ENCODE measurements around the gene JKAMP.
A peak's percentile ranks its signal among the peaks of the same experiment; 100 is the strongest.
"Not testable (repeated sequence)": the region's sequence is repeated elsewhere in the genome, so short reads cannot be mapped to it uniquely, and the experiment has no call there.

The JKAMP gene

GRCh38 chr14:59483819-59484638 is at the start of gene JKAMP, which contains the start of gene L3HYPDH:
JKAMP (plus strand) TSS chr14:59484517; CDS start chr14:59484590, 73 bp downstream.
L3HYPDH (minus strand) TSS chr14:59484408; CDS start chr14:59484316, 92 bp downstream.
- DNase-seq = peak; percentile 99

DNA sequence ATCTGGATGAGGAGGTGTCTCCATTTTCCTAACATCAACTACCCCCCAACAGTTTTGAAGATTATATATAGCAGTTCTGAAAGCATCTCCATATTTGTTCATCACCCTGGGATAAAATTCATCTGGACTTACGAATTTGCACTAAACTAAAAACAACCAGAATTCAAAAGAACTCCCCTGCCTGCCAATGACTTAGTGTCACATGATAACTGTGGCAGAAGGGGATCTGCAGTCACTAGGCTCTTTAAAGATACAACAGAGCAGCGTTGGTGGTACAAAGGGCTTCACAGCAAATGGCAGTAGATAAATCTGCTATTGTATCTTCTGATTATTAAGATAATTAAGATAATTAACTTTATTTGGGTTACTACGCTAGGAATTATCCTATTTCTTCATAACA is 49.2 kb upstream of the JKAMP start:
- no peak for DNase-seq

- no peak for DNase-seq
These were observed 48.3 kb upstream of the JKAMP start for GRCh38 chr14:59435987-59436386.

GRCh38 chr14:59438195-59438647 is 46.1 kb upstream of the JKAMP start:
- no peak for DNase-seq

- no peak for DNase-seq
These were observed 44.9 kb upstream of the JKAMP start for GRCh38 chr14:59439256-59439965.

DNA sequence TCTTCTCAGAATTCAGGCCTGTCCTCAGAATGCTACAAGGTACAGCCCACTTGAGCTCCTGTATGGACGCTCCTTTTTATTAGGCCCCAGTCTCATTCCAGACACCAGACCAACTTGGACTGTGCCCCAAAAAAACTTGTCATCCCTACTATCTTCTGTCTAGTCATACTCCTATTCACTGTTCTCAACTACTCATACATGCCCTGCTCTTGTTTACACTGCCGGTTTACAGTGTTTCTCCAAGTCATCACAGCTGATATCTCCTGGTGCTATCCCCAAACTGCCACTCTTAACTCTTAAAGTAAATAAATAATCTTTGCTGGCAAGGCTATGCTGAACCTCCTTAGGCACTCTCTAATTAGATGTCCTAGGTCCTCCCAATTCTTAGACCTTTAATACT is 35.6 kb upstream of the JKAMP start:
- DNase-seq = not testable (repeated sequence)

- no peak for DNase-seq
These were observed 33.6 kb upstream of the JKAMP start for GRCh38 chr14:59450716-59451115.

DNA sequence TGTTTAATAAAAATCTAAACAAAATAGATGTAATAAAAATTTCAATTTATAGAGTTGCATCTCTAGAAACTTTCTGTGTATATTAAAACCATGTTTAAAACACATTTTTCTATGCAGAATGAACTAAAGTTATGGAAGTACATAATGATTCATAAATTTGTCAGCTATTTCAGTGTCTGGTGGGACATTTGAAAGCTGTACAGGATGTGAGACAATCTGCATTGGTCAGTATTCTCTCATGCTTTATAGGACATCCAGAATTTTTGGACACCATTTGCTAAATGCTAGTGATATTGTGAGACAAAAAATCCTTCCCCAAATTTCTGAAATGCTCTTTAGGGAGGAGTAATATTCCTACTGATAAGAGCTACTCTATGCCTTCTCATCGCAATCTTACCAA is 32.5 kb upstream of the JKAMP start:
- no peak for DNase-seq

DNA sequence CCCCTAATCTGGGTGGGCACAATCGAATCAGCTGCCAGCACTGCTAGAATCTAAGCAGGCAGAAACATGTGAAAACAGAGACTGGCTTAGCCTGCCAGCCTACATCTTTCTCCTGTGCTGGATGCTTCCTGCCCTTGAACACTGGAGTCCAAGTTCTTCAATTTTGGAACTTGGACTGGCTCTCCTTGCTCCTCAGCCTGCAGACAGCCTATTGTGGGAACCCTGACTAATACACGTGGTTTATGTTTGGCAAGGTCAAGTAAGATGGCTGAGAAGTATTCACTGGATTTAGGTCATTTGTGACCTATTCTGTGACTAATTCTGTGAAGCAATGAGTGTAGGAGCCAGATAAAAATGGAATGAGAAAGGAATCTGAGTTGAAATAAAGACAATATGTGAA is 30.2 kb upstream of the JKAMP start:
- no peak for DNase-seq

GRCh38 chr14:59455411-59455810 is 28.9 kb upstream of the JKAMP start:
- DNase-seq = no peak

DNA sequence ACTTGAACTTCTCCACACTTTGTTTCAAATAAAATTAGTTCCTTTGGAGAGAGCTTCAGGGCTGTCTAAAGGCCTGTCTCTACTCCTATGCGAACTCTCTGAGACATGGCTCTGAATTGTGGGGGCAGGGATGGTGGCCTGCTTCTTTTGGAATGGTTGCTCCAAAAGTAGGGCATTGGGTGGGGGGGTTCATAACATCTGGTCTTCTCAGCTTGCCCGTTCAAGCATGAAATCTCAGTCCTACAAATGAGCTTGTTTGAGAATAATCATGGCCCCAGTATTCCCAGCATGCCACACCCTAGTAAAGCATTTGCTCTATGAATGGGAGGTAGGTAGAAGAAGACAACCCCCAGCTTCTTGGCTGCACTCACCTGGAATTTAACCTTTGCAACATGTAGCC is 25.8 kb upstream of the JKAMP start:
- no peak for DNase-seq

DNA sequence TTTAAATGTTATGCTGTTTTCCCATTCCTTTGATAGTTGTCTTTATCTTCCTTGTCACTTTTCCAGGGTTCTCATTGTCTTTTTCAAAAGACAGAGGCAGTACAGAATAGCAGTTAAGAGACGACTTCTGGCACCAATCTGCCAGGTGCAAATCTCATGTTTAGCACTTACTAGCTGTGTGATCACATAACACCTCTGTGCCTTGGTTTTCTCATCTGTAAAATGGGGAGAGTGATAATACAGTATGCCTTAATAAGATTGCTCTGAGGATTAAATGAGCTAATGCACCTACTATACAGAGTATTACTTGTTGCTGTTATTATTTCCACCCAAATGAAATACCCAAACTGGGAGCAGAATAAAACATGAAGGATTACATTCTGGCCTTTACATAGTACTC is 23.9 kb upstream of the JKAMP start:
- no peak for DNase-seq

GRCh38 chr14:59461891-59462290 is 22.4 kb upstream of the JKAMP start:
- DNase-seq = no peak

- DNase-seq = no peak
These were observed 20.4 kb upstream of the JKAMP start for GRCh38 chr14:59463787-59464485.

- peak; percentile 85 for DNase-seq
These were observed 19.6 kb upstream of the JKAMP start for GRCh38 chr14:59464486-59465315.

DNA sequence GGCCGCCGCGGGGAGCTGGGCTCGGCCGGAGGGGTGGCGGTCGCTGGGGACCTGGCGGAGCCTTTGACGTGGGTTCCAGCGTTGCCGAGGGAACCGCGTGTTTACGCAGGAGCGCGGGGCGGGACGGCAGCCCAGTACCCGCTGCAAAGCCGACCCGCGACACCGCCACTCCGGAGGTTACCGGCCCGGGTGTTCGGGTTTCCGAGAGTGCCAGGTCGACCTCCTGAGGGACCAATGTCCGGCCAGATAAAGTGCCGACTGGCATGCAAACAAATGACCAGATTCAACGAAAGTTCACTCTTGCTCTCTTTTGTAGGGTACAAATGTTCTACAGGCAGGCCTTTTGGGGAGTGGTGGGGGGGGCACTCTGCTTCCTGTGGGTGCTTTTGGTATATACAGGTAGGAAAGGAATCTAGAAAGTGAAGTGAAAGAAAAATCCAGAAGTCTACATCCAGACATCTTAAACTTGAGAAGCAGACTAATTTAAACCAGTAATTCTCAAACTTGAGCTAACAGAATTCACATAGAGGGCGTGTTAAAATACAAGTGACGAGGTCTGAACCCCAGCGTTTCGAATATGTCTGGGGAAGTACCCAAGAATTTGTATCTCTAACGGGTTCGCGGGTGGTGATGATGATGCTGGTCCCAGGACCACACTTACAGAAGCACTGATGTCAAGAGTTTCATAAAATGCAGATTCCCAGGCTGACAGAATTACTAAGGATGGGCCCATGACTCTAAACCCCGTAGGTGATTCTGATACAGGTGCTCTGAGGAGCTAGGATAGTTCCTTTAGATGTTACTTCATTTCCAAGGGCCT is 18.8 kb upstream of the JKAMP start, which contains the start of gene GPR135:
Gene GPR135 (minus strand): TSS at position 65 of the 820 bp plus-strand sequence. CDS start 154 bp downstream, outside the sequence.
- DNase-seq = no peak

DNA sequence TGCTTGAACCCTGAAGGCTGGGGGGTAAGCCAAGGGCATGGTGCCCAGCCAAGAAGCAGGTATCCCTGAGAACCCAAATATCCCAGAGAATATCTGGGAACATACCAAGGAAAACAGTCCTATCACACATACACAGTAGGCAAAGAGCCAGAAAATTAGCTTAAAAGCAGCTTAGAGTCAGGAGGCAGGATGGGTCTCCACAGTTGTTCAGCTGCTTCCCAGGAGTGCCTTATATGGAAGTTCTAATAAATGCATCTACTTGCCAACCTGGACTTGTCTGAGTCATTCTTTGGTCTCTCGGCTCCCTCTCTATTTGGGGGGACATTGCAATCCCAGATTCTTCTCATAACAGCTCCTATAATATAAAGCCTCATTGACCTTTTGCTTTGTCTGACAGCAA is 10.1 kb upstream of the JKAMP start:
- no peak for DNase-seq

GRCh38 chr14:59475709-59476108 is 8.6 kb upstream of the JKAMP start:
- no peak for DNase-seq

DNA sequence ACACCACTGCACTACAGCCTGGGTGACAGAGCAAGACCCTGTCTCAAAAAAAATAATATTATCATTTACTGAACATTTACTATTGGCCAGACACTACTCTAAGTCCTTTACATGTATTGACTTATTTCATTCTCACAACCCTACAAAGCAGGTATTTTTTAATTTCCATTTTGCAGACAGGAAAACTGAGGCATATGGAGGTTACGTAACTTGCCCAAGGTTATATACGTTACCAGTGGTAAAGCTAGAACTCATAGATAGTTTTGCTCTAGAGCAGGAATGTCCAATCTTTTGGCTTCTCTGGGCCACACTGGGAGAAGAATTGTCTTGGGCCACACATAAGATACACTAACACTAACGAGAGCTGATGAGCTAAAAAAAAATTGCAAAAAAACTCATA is 5.8 kb upstream of the JKAMP start:
- no peak for DNase-seq

DNA sequence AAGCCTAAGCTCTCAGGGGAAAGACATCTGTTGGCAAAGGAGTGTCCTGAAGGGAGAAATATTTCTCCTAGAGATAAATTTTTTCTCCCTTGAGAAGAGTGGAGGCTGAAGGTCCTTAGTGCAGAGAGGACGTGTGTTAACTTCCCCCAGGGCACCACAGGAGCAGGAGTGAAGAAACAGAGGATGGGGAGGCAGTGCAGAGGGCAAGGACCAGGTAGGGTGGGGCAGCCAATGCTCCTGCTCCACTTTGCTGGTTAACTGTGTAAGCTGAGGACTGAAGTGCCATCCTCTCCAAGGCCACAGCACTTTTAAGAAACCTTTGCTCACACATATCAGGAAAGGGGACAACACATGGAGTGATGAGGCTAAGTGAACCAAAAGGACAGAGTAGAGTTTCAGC is 4.2 kb upstream of the JKAMP start:
- no peak for DNase-seq

- DNase-seq = no peak
These were observed 2.9 kb upstream of the JKAMP start for GRCh38 chr14:59481407-59481806.
